HG02623 (cell line): Measurements from ENCODE around the gene RS1.

ENCODE experiments used
- ATAC-seq: cut with Tn5 transposase; IDR thresholded peaks from one replicate; pipeline ENCODE4 v1.9.1; 2021; ENCODE audit warnings: moderate library complexity; ENCODE audit not compliant: unreplicated experiment

RS1 gene

DNA sequence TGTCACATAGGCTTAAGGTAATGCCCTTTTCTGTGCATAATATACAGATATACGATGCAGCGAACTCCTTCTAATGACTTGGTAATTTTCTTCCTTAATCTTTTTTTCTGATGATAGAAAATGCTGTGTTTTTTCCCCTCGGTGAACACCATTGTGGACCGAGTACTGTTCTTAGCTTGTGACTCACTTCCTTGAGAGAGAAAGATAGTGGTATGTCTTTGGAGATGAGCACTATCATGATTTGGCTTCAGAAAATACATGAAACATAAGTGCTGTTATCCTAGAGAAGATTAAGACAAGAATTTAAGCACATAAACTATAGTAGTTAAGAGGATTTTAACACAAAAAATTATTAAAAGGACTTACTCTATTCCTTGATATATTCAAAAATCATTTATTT is 63.9 kb downstream of the RS1 start:
- ATAC-seq: no peak

DNA sequence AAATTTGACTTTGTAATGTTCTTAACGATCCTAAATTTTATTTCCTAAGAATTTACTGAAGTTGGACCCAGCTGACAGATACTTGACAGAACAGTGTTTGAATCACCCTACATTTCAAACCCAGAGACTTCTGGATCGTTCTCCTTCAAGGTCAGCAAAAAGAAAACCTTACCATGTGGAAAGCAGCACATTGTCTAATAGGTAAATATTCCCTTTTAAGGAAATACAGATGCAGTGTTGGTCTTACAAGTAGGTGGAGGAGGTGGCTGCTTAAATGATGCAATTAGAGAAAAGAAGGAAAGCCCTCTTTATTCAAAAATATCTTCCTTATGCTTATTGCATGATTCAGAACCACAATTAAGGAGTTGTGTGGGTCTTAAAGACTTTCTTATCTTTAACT is 73.5 kb downstream of the RS1 start:
- ATAC-seq: no peak

DNA sequence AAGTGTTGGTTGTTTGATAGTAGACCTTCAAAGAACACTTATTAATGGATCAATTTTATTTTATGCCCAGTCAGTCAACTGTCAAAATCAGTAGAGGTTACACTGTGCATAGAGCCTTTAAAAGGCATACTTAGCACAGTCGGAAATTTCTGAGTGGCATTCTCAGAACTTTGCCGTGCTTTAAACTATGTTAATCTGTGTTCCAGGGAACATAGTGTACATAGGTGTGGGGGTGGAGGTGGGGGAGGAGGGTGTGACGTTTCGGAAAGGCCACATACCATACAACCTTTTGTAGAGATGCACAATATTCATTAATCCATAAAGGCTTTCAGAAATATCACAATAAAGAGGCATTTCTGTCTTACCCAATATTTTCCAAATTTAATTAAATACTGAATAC is 75.8 kb downstream of the RS1 start:
- ATAC-seq: no peak

DNA sequence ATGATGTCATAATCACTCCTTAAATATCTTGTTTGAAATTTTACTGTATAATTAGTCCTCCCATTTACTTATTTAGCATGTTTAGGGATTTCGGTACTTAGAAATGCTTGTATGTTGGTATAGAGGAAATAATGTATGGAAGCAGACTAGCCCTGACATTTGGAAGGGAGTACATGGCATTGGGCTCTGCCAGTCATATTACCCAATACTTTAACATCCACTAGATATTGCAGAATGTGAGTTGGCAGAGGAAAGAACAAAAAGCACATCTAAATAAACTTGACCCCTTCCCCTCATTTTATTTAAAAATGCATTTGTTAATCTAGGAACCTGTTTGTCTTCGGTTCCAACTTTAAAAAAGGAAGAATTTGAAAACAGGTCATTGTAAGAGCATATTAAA is 77.8 kb downstream of the RS1 start:
- ATAC-seq: no peak

DNA sequence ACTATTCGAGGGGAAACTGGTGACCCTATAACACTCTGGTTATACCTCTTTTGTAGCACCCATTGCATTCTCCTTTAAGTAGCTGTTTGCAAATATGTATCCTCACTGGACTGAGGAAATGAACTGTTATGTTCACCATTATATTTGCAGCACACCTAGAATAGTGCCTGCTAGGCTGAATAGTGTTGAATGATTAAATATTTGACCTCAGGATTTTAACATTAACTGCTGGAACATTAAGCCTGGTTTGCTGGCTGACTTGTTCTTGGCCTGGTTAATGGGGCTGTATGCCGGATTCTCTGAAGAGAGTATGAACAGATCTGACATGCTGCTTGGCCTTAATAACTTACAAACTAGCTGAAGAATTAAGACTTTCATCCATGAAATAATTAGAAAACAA is 80.1 kb downstream of the RS1 start:
- ATAC-seq: no peak
